ENCODE measurements around the gene HIF3A. TPM values are rescaled to one million over a fixed set of nuclear protein-coding genes. Genes with fewer than 3 reads are reported as not detected.
A peak's percentile ranks its signal among the peaks of the same experiment; 100 is the strongest.

The HIF3A gene
- total RNA-seq, 1 donor from 2014 or later, result 12.6 TPM

GRCh38 chr19:46346821-46347571 lies 50.2 kb downstream of the HIF3A start, which contains the start of gene PPP5C:
Gene PPP5C, plus strand, starts transcription at chr19:46347087. Its CDS starts 10 bp downstream, at chr19:46347097.
- peak within 1 kb of the TSS; percentile 92 for H3K4me3 ChIP-seq (ENCODE audit: insufficient read depth, low read depth, low read length)
- H3K4me1 Mint-ChIP-seq (ENCODE audit: low read depth, unreplicated experiment), result peaks cover 24% of the 10 kb centered on the region
- no peak for FAIRE-seq

GRCh38 chr19:46347572-46347883 lies 50.7 kb downstream of the HIF3A start:
- FAIRE-seq, result no peak
- H2AFZ ChIP-seq (ENCODE audit: low read depth, low read length), result no peak overlapping the region
- Mint-ChIP-seq H3K27me3 (ENCODE audit: low read depth, unreplicated experiment) (no peaks in the 10 kb centered on the region), H3K27ac (ENCODE audit: unreplicated experiment) (peak overlapping the region; percentile 73), H3K9me3 (ENCODE audit: unreplicated experiment) (no peaks in the 10 kb centered on the region), H3K4me3 (ENCODE audit: unreplicated experiment) (peak overlapping the region; percentile 97), H3K36me3 (ENCODE audit: low read depth, unreplicated experiment) (peaks cover 10% of the 10 kb centered on the region), H3K4me1 (ENCODE audit: low read depth, unreplicated experiment) (peaks cover 25% of the 10 kb centered on the region)
- H3K4me2 ChIP-seq (ENCODE audit: low read length), result peak overlapping the region; percentile 93
- TF ChIP-seq CTCF (IDR thresholded peaks at IDR 0.05; ENCODE audit: insufficient read depth, low read depth, low read length) (no peak), EZH2 (IDR thresholded peaks at IDR 0.05; ENCODE audit: insufficient read depth, low read length) (no peak)
- H3K36me3 ChIP-seq (ENCODE audit: insufficient read depth, low read length), result no peaks in the 10 kb centered on the region
- H3K27me3 ChIP-seq (ENCODE audit: insufficient read depth, low read length), result peaks cover 4% of the 10 kb centered on the region
- peak overlapping the region; percentile 92 for H3K4me3 ChIP-seq (ENCODE audit: insufficient read depth, low read depth, low read length)
- no peak for DNase-seq (ENCODE audit: low read depth)
- H3K27ac ChIP-seq (ENCODE audit: low read depth, low read length), result peak overlapping the region; percentile 86
- H3K9ac ChIP-seq (ENCODE audit: low read length), result peak overlapping the region; percentile 96
- peaks cover 33% of the 10 kb centered on the region for H3K4me1 ChIP-seq (ENCODE audit: insufficient read depth, low read length)
- H4K20me1 ChIP-seq (ENCODE audit: insufficient read depth, low read length), result peaks cover 49% of the 10 kb centered on the region
- no peaks in the 10 kb centered on the region for H3K9me3 ChIP-seq (ENCODE audit: insufficient read depth, low read depth, low read length)
- H3K79me2 ChIP-seq (ENCODE audit: insufficient read depth, low read length), result peaks cover 56% of the 10 kb centered on the region

More at GRCh38 chr19:46346821-46347571, 50.2 kb downstream of the HIF3A start, which contains the start of gene PPP5C:
- Histone ChIP-seq H3K9ac (ENCODE audit: low read length) (peak within 1 kb of the TSS; percentile 96), H3K27ac (ENCODE audit: low read depth, low read length) (peak within 1 kb of the TSS; percentile 86), H3K36me3 (ENCODE audit: insufficient read depth, low read length) (no peaks in the 10 kb centered on the region), H3K4me2 (ENCODE audit: low read length) (peak within 1 kb of the TSS; percentile 93), H3K79me2 (ENCODE audit: insufficient read depth, low read length) (peaks cover 51% of the 10 kb centered on the region), H4K20me1 (ENCODE audit: insufficient read depth, low read length) (peaks cover 44% of the 10 kb centered on the region), H3K9me3 (ENCODE audit: insufficient read depth, low read depth, low read length) (no peaks in the 10 kb centered on the region), H3K27me3 (ENCODE audit: insufficient read depth, low read length) (peaks cover 5% of the 10 kb centered on the region), H3K4me1 (ENCODE audit: insufficient read depth, low read length) (peaks cover 30% of the 10 kb centered on the region), H2AFZ (ENCODE audit: low read depth, low read length) (peak within 1 kb of the TSS; percentile 99)
- H3K36me3 Mint-ChIP-seq (ENCODE audit: low read depth, unreplicated experiment), result peaks cover 10% of the 10 kb centered on the region
- peak; percentile 73 for TF ChIP-seq CTCF (IDR thresholded peaks at IDR 0.05; ENCODE audit: insufficient read depth, low read depth, low read length)
- no peak for TF ChIP-seq EZH2 (IDR thresholded peaks at IDR 0.05; ENCODE audit: insufficient read depth, low read length)
- peak within 1 kb of the TSS; percentile 85 for H3K27ac Mint-ChIP-seq (ENCODE audit: unreplicated experiment)
- peak; percentile 94 for DNase-seq (ENCODE audit: low read depth)
- no peaks in the 10 kb centered on the region for H3K27me3 Mint-ChIP-seq (ENCODE audit: low read depth, unreplicated experiment)
- H3K9me3 Mint-ChIP-seq (ENCODE audit: unreplicated experiment), result no peaks in the 10 kb centered on the region
- H3K4me3 Mint-ChIP-seq (ENCODE audit: unreplicated experiment), result peak within 1 kb of the TSS; percentile 97

GRCh38 chr19:46347985-46348384 lies 51.1 kb downstream of the HIF3A start:
- H3K27ac Mint-ChIP-seq (ENCODE audit: unreplicated experiment), result peak overlapping the region; percentile 85
- peaks cover 53% of the 10 kb centered on the region for H4K20me1 ChIP-seq (ENCODE audit: insufficient read depth, low read length)

More at GRCh38 chr19:46347985-46348384, 51.1 kb downstream of the HIF3A start:
- FAIRE-seq, result no peak
- H3K4me3 ChIP-seq (ENCODE audit: insufficient read depth, low read depth, low read length), result peak overlapping the region; percentile 92
- Mint-ChIP-seq H3K4me1 (ENCODE audit: low read depth, unreplicated experiment) (peaks cover 25% of the 10 kb centered on the region), H3K27me3 (ENCODE audit: low read depth, unreplicated experiment) (no peaks in the 10 kb centered on the region), H3K36me3 (ENCODE audit: low read depth, unreplicated experiment) (peaks cover 10% of the 10 kb centered on the region), H3K9me3 (ENCODE audit: unreplicated experiment) (no peaks in the 10 kb centered on the region), H3K4me3 (ENCODE audit: unreplicated experiment) (peak overlapping the region; percentile 97)
- no peaks in the 10 kb centered on the region for H3K36me3 ChIP-seq (ENCODE audit: insufficient read depth, low read length)
- DNase-seq (ENCODE audit: low read depth), result no peak
- peaks cover 33% of the 10 kb centered on the region for H3K4me1 ChIP-seq (ENCODE audit: insufficient read depth, low read length)
- H2AFZ ChIP-seq (ENCODE audit: low read depth, low read length), result no peak overlapping the region
- no peak overlapping the region for H3K27ac ChIP-seq (ENCODE audit: low read depth, low read length)
- H3K9me3 ChIP-seq (ENCODE audit: insufficient read depth, low read depth, low read length), result no peaks in the 10 kb centered on the region
- H3K27me3 ChIP-seq (ENCODE audit: insufficient read depth, low read length), result peaks cover 2% of the 10 kb centered on the region
- peak overlapping the region; percentile 93 for H3K4me2 ChIP-seq (ENCODE audit: low read length)
- no peak for TF ChIP-seq CTCF (IDR thresholded peaks at IDR 0.05; ENCODE audit: insufficient read depth, low read depth, low read length)
- TF ChIP-seq EZH2 (IDR thresholded peaks at IDR 0.05; ENCODE audit: insufficient read depth, low read length), result no peak
- H3K79me2 ChIP-seq (ENCODE audit: insufficient read depth, low read length), result peaks cover 61% of the 10 kb centered on the region
- H3K9ac ChIP-seq (ENCODE audit: low read length), result peak overlapping the region; percentile 96

Measured in astrocyte (in vitro differentiated cells and primary cell).